GM12864 (cell line): ENCODE data around the gene PTPN23.
A peak's percentile ranks its signal among the peaks of the same experiment; 100 is the strongest.

Source experiments
- DNase-seq: peaks from one replicate; pipeline ENCODE4 v3.0.0-alpha.2; 2011; ENCODE audit warnings: low read depth
- H3K4me3 ChIP-seq: 2 replicates; pipeline ENCODE4 v1.5.1; 2011; ENCODE audit warnings: mild to moderate bottlenecking, low read depth, low read length, control low read depth
- CTCF ChIP-seq: IDR thresholded peaks from 2 replicates; pipeline ENCODE4 v1.5.1; 2011; ENCODE audit warnings: low read depth, mild to moderate bottlenecking, moderate library complexity, low read length, control low read depth, inconsistent platforms; ENCODE audit errors: missing control alignments

The PTPN23 gene

DNA sequence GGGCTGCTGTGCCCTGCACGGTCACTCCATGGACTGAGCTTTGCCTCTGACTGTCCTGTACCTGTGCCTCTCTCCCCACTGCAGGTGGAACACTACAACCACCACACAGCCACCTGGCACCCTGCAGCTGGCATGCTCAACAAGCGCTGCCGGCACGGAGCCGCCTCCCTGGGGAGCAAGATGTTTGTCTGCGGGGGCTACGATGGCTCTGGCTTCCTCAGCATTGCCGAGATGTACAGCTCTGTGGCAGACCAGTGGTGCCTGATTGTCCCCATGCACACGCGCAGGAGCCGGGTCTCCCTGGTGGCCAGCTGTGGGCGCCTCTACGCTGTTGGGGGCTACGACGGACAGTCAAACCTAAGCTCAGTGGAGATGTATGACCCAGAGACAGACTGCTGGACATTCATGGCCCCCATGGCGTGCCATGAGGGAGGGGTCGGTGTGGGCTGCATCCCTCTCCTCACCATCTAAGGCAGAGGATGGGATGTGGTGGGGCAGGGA is 37.3 kb upstream of the PTPN23 start:
- H3K4me3 ChIP-seq, result no peak overlapping the region
- no peak for DNase-seq
- no peak for TF ChIP-seq CTCF

GRCh38 chr3:47344971-47345370 is 35.9 kb upstream of the PTPN23 start:
- no peak overlapping the region for H3K4me3 ChIP-seq
- TF ChIP-seq CTCF, result no peak
- DNase-seq, result no peak

DNA sequence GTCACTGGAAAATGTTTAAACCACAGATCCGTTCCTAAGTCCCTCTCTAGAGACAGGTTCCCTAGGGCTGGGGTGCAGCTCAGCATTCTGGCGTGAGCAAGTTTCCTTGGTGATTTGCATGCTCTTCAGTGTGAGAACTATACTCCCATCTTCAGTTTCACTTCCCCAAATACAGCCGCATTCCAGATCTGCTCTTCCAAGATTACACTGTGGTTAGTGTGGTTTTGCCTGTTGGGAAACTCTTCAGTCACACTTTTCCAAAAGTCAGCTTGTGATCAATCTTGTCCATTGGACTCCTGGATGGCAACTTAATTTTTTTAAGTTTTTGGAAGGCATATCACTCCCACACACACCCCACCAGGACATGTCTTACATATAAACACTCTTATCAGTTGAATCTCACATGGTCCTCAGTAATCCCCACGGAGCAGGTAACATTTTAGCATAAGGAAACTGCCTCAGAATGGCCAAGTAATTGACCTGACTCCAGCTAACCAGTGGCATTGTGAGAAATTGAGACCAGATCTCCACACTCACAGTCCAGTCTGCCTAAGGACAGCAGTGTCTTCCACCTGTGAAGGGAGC is 33.5 kb upstream of the PTPN23 start:
- H3K4me3 ChIP-seq, result no peak overlapping the region
- peak; percentile 51 for DNase-seq
- no peak for TF ChIP-seq CTCF

- no peak overlapping the region for H3K4me3 ChIP-seq
- no peak for TF ChIP-seq CTCF
- no peak for DNase-seq
Observed at GRCh38 chr3:47348411-47349154, 32.2 kb upstream of the PTPN23 start.

DNA sequence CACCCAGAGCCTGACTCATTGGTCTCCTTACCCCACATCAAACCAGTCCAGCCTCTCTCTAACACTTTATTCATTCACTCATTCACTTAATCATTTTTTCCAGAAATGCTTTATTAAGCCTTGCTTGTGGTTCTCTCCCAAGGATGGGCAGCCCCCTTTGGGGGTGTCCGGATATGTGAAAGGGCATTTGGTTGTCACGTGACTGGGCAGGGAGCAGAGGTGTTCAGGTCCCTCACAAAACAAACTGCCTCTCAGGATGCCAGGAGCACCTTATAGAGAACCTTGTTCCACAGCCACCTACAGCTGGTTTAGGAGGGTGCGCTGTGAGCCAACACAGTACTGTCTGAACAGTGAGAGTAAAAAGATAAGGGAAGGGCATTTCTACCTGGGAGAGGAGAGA is 25.8 kb upstream of the PTPN23 start:
- DNase-seq, result no peak
- TF ChIP-seq CTCF, result no peak
- H3K4me3 ChIP-seq, result no peak overlapping the region

- TF ChIP-seq CTCF, result no peak
Observed at GRCh38 chr3:47356201-47356600, 24.6 kb upstream of the PTPN23 start.

More at GRCh38 chr3:47356201-47356600, 24.6 kb upstream of the PTPN23 start:
- H3K4me3 ChIP-seq, result no peak overlapping the region
- no peak for DNase-seq
